HL-60/S4 treated with phorbol 12-myristate 13-acetate at 8.2 ng/mL for 4 days and 3 days (cell line): Measurements from ENCODE around the gene RAE1.

Source experiments
- in situ Hi-C: fragments of 300-500 bp; cut with MboI; formaldehyde crosslinking; loops from 2 replicates; pipeline ENCODE4 v1.15.0; 2022; ENCODE audit warnings: low sequenced_read_pairs

The RAE1 gene

GRCh38 chr20:57370316-57370715 is 19.3 kb downstream of the RAE1 start:
- in situ Hi-C loops: no loop called here

DNA sequence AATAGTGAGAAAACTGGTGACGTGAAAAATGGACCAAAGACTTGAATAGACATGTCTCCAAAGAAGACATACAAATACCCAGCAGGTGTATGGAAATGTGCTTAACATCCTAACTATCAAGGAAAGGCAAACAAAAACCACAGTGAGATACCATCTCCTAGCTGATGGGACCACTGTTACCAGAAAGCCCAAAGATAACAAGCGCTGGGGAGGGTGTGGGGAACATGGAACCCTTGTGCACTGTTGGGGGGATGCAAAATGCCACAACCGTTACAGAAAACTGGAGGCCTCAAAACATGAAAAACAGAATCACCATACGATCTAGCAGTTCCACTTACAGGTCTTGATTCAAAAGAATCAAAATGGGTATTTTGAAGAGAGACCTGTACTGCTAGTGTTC is 20.3 kb downstream of the RAE1 start:
- in situ Hi-C loops: no loop called here

- in situ Hi-C loops: no loop called here
Measured at GRCh38 chr20:57372157-57372556, 21.1 kb downstream of the RAE1 start.

GRCh38 chr20:57372581-57373350 is 21.7 kb downstream of the RAE1 start:
- in situ Hi-C loops: no loop called here

DNA sequence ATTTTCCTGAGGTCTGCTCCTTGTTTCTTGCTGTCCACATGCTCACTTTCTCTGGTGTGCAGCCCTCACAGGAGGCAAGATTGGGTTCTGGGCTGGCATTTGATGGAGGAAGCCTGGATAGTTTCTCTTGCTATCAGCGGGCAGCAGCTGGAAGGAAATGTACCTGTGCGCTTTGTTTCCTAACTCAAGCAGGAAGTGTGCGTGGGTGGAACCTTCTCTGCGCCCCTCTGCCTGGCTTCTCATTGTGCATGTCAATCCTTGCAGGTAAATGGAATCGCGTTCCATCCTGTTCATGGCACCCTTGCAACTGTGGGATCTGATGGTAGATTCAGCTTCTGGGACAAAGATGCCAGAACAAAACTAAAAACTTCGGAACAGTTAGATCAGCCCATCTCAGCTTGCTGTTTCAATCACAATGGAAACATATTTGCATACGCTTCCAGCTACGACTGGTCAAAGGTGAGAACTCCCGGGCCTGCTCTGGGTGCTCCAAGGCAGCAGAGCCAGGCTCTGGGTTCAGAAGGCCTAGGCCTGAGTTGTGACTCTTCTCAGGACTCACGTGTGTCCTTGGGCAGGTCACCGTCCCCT is 23.4 kb downstream of the RAE1 start:
- in situ Hi-C loops: no loop called here

GRCh38 chr20:57374931-57375651 is 24.0 kb downstream of the RAE1 start:
- in situ Hi-C loops: no loop called here

- in situ Hi-C loops: no loop called here
Measured at GRCh38 chr20:57375652-57376230, 24.7 kb downstream of the RAE1 start.

- in situ Hi-C loops: no loop called here
Measured at GRCh38 chr20:57377350-57377749, 26.3 kb downstream of the RAE1 start.

DNA sequence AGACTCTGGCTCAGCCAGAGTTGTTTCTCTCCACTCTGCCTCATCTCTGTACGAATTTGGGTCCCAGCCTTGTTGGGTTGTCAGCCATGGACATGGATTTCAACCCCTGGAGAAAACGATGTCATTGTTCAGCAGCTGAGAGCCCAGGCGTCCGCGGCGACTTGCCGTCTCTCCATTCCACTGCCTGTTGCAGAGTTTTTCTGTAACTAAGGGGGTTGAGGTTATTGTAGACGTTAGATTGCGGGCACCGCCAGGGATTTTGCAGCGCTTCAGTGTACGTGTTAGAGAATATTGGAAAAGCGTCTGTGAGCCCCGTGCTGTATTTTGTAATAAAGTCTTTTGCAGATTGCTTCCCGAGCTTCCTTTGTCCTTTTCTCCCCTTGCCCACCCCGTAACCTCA is 27.1 kb downstream of the RAE1 start:
- in situ Hi-C loops: no loop called here

DNA sequence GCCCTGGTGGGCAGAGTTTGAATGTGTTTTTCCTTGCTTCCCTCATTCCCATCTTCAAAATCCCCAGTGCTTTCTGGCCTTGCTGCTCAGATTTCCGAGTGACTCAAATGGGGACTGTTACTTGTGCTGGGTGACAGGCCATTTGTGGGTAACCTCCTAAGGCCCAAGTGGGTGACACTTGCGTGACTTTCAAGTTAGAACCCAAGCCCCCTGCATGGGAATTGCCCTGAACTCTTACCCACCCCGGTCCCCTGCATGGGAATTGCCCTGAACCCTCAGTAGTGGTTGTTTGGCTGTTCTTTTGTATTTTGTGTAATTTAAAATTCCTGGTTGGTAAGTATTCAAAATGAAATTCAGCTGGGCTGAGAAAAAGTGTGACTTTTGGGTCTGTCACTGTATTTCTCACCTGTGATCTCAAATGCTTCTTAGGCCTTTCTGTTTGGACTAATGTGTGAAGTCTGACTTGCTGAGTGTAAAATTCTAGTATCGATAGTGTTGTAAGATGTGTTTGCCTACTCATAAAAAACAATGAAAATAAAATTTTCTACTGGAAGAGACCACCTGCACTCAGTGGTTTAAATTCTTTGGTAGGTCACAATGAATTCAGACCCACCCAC is 27.7 kb downstream of the RAE1 start:
- in situ Hi-C loops: no loop called here

DNA sequence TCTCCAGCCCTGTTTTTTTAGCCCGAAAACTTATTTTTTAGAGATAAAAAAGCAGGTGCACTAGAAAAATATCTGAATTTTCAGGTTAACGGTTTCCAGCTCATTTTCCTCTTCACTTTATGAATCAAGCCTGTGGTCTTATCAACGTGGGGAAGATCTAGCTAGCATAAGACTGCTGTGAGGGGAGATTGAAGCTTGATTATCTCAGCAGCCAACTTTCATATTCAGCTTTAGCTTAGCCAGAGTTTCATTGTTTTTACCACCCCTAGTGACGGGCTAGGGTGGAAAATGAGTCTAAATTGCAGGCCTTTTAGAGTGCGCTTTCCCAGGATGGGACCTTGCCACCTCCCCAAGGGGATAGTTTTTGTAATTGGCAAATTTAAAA is 28.2 kb downstream of the RAE1 start:
- in situ Hi-C loops: no loop called here

DNA sequence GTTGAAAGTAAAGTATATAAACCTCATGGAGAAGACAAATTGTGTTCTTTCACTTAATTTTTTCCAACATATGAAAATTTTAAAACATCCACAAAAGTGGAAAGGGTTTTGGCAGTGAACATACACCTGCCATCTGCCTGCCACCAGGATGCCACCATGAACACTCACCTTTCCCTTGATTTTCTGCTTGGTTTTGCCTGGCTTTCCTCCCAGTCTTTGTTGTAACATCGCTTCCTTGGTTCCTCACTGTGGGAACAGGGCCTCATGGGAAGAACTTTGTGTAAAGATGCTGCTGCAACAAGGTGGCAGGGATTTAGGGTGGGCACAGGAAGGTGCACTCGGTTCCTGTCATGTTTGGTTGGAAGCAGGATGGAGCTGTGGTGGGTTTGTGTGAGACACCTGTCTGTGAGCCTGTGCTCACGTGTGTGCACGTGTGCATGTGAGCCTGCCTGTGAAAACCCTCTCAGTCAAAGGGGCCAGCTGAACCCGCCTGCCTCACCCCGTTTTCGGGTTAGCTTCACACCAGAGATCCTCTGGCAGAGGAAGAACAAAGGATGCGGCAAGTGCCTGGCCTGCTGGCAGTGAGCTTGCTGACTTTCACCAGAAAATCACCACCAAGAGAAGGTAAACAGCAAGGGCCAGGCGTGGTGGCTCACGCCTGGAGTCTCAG is 29.2 kb downstream of the RAE1 start:
- in situ Hi-C loops: loop anchor here (10.0 kb wide), 1 partner anchor 95 kb away; no protein-coding TSS in a partner anchor

GRCh38 chr20:57381596-57382503 is 30.8 kb downstream of the RAE1 start:
- in situ Hi-C loops: loop anchor here (10.0 kb wide), 1 partner anchor 93 kb away; no protein-coding TSS in a partner anchor

GRCh38 chr20:57382516-57382915 is 31.5 kb downstream of the RAE1 start:
- in situ Hi-C loops: loop anchor here (10.0 kb wide), 1 partner anchor 92 kb away; no protein-coding TSS in a partner anchor

DNA sequence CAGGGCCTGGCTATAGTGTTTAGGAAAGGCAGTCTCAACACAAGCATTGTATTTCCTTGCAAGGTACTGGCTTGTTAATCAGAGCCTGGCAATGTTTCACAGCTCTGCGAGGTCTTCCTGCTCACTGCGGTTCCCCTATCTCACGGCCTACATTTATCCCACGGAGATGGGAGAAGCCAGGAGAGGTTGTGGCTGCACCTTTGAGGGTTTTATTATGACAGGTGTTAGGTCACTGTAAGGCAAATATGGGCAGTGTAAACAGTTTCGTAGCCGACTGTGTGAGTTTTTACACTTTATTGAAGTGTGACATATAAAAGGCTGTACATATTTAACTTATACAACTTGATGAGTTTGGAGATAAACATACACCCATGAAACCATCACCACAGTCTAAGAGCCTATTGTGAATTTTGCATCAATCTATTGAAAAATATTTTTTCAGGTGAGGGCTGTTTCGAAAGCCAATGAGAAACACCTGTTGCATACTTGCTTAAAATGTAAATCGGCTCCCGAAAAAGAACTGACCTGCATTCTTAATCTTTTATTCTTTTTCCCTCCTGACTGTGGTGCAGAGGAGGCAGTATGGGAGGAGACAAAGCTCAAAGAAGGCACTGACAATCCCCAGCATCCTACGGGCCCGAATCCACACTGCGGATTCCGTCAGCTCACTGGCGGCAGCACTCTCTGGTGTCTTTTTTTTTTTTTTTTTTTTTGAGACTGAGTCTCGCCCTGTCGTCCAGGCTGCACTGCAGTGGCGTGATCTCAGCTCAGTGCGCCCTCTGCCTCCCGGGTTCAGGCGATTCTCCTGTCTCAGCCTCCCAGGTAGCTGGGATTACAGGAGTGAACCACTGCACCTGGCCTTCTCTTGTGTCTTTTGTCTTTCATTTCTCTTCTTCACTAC is 32.6 kb downstream of the RAE1 start:
- in situ Hi-C loops: loop anchor here (10.0 kb wide), 1 partner anchor 91 kb away; no protein-coding TSS in a partner anchor

- in situ Hi-C loops: loop anchor here (10.0 kb wide), 1 partner anchor 90 kb away; no protein-coding TSS in a partner anchor
Measured at GRCh38 chr20:57384486-57384885, 33.4 kb downstream of the RAE1 start.

GRCh38 chr20:57384953-57385761 is 34.1 kb downstream of the RAE1 start:
- in situ Hi-C loops: loop anchor here (10.0 kb wide), 1 partner anchor 90 kb away; no protein-coding TSS in a partner anchor
